Measurements from ENCODE around the gene FICD. TPM values are rescaled to one million over a fixed set of nuclear protein-coding genes. Genes with fewer than 3 reads are reported as not detected.
A peak's percentile ranks its signal among the peaks of the same experiment; 100 is the strongest.

Gene FICD
- total RNA-seq, 1 donor = 9.9 TPM

DNA sequence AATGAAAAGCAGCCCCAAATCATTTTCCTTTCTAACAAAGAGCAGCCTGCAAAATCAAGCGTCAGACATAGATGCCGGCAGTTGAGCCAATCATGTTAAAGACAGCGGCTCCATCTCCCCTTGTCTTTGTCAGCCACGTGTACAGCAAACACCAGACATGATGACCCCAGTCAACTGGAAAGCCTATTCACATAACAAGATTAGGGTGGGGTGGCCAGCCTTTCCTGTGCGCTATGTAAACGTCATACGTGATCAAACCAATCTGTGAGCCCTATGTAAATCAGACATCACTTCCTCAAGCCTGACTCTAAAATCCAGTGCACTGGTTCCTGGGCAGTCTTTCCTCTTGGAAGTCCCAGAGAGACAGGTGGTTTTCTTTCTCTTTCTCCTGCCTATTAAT is 9.9 kb upstream of the FICD start:
- DNase-seq (ENCODE audit: low read depth) = no peak
- TF ChIP-seq CTCF (IDR thresholded peaks at IDR 0.05; ENCODE audit: insufficient read depth, low read depth, low read length) = no peak
- H3K4me3 ChIP-seq (ENCODE audit: low read depth, low read length) = no peak overlapping the region

- no peak for TF ChIP-seq CTCF (IDR thresholded peaks at IDR 0.05; ENCODE audit: insufficient read depth, low read depth, low read length)
- DNase-seq (ENCODE audit: low read depth) = no peak
- H3K4me3 ChIP-seq (ENCODE audit: low read depth, low read length) = no peak overlapping the region
These were observed 7.0 kb upstream of the FICD start for GRCh38 chr12:108507971-108508642.

DNA sequence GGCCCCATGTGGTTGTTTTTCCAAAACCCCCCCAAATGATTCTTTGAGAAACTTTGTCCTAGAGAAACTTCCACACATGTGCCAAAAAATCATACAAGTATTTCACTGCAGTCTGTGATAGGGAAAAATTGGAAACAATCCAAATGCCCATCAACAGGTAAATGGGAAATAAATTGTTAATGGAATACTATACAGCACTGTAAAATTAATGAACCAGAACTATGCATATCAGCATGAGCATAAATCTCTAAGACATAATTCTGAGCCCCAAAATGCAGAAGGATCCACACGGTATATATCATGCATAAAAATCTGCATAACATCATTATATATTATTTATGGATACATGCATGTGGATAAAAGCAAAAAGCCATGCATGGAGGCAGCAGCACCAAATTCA is 5.3 kb upstream of the FICD start:
- no peak for DNase-seq (ENCODE audit: low read depth)
- TF ChIP-seq CTCF (IDR thresholded peaks at IDR 0.05; ENCODE audit: insufficient read depth, low read depth, low read length) = no peak

DNA sequence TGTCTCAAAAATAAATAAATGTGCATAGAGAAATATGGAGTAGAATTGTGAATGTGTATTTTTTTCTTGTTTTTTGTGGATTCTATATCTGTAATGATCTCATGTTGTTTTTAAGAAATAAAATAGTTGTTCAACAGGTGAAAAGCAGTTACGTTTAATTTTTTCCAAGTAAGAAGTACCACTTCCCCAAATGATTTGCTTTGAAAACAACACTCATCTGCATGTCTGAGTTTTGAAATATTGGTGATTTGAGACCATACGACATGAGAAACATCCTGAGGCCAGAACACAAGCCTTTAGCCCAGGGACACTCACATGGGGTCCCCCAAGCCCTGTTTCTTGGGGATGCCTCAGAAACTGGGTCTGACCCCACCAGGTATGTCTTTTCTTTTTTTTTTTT is 4.2 kb upstream of the FICD start:
- no peak for TF ChIP-seq CTCF (IDR thresholded peaks at IDR 0.05; ENCODE audit: insufficient read depth, low read depth, low read length)
- H3K4me3 ChIP-seq (ENCODE audit: low read depth, low read length) = no peak overlapping the region
- no peak for DNase-seq (ENCODE audit: low read depth)

More for the DNA sequence above, 5.3 kb upstream of the FICD start:
- H3K4me3 ChIP-seq (ENCODE audit: low read depth, low read length) = no peak overlapping the region

- peak; percentile 89 for TF ChIP-seq CTCF (IDR thresholded peaks at IDR 0.05; ENCODE audit: insufficient read depth, low read depth, low read length)
- H3K4me3 ChIP-seq (ENCODE audit: low read depth, low read length) = no peak overlapping the region
- peak; percentile 65 for DNase-seq (ENCODE audit: low read depth)
These were observed 3.2 kb upstream of the FICD start for GRCh38 chr12:108511633-108512540.

DNA sequence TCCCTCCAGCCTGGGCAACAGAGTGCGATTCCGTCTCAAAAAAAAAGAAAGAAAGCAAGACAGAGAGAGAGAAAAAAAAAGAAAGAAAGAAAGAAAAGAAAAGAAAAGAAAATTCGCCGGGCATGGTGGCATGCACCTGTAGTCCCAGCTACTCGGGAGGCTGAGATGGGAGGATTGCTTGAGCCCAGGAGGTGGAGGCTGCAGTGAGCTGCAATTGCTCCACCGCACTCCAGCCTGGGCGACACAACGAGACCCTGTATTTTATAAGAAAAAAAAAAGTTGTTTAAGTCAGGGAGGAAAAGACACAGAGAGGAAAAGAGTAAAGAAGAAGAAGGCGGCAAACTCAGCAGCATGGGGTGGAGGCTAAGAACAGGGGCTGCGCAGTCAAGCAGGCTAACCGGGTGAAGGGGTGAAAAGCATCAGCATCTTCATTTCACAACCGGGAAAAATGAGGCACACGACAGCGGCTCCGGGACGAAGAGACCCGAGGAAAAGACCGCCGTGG is 557 bp upstream of the FICD start:
- no peak for TF ChIP-seq CTCF (IDR thresholded peaks at IDR 0.05; ENCODE audit: insufficient read depth, low read depth, low read length)
- no peak for DNase-seq (ENCODE audit: low read depth)
- peak overlapping the region; percentile 95 for H3K4me3 ChIP-seq (ENCODE audit: low read depth, low read length)

Measured in fibroblast of villous mesenchyme (primary cell).